ENCODE measurements around the gene ATP9A. TPM values are rescaled to one million over a fixed set of nuclear protein-coding genes. Genes with fewer than 3 reads are reported as not detected.

The ATP9A gene
- total RNA-seq, 1 experiment from 2014 or later: 12.1 TPM

DNA sequence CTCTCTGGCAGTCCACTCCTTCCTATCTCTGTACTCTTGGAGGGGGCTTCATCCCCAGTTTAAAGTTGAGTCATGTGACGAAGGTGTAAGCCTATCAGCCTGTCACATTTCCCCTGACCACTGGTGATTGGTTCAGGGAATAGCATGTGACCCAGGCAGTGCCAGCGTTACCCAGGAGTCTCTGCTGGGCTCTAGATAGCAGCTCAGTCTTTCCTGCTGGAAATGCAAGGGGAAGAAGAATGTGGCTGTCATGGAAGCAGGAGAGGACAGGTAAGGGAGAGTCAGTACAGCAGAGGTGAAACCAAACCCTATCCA lies 190.1 kb downstream of the ATP9A start:
- Histone ChIP-seq H3K4me1 (ENCODE audit: insufficient read depth, low read length) (no peaks in the 10 kb centered on the region), H4K8ac (replicated peaks; ENCODE audit: insufficient read length, low read depth, low read length) (no peak overlapping the region), H3K9me3 (ENCODE audit: control insufficient read depth, low read depth, low read length) (no peaks in the 10 kb centered on the region), H3K27me3 (ENCODE audit: insufficient read depth, low read length) (no peaks in the 10 kb centered on the region), H3T11ph (ENCODE audit: low read length) (no peak overlapping the region), H3K9ac (ENCODE audit: extremely low read depth, insufficient read length, low read length) (no peak overlapping the region), H2BK12ac (ENCODE audit: insufficient read length, low read depth, low read length) (no peak overlapping the region), H2AFZ (ENCODE audit: low read length) (no peak overlapping the region), H4K5ac (ENCODE audit: insufficient read length, low read depth, low read length) (no peak overlapping the region), H3K4ac (ENCODE audit: low read depth, low read length) (no peak overlapping the region), H3K4me2 (ENCODE audit: insufficient read depth, insufficient read length, low read length) (no peak overlapping the region), H4K91ac (ENCODE audit: insufficient read length, low read depth, low read length) (no peak overlapping the region), H4K20me1 (ENCODE audit: control insufficient read depth, insufficient read depth, insufficient read length) (no peaks in the 10 kb centered on the region), H2BK120ac (ENCODE audit: low read depth, low read length, poor library complexity, severe bottlenecking) (no peak overlapping the region), H3K14ac (ENCODE audit: insufficient read depth, low read length) (no peak overlapping the region), H3K79me1 (ENCODE audit: insufficient read depth, low read depth, low read length, poor library complexity, severe bottlenecking) (no peaks in the 10 kb centered on the region), H2AK5ac (ENCODE audit: insufficient read length, low read length) (no peak overlapping the region), H2BK15ac (ENCODE audit: low read depth, low read length) (no peak overlapping the region), H3K23me2 (ENCODE audit: insufficient read length, low read depth, low read length, poor library complexity, severe bottlenecking) (no peaks in the 10 kb centered on the region), H3K23ac (ENCODE audit: insufficient read length, low read depth, low read length) (no peak overlapping the region), H3K18ac (ENCODE audit: insufficient read length, low read depth, low read length) (no peak overlapping the region), H2BK20ac (ENCODE audit: low read depth, low read length, poor library complexity, severe bottlenecking) (no peak overlapping the region), H3K27ac (ENCODE audit: insufficient read length, low read depth, low read length) (no peak overlapping the region), H2BK5ac (ENCODE audit: insufficient read length, low read length) (no peak overlapping the region), H3K56ac (ENCODE audit: insufficient read length, low read depth, low read length) (no peak overlapping the region), H3K79me2 (ENCODE audit: insufficient read depth, low read length) (no peaks in the 10 kb centered on the region)
- Mint-ChIP-seq H3K27me3 (ENCODE audit: low read depth) (peaks cover 22% of the 10 kb centered on the region), H3K9me3 (peaks cover 0 to 3% of the 10 kb centered on the region in 2 experiments; a peak in 2 of 5 replicates), H3K4me1 (peaks cover 0 to 4% of the 10 kb centered on the region in 2 experiments; a peak in 2 of 4 replicates), H3K27ac (no peak overlapping the region), H3K36me3 (ENCODE audit: insufficient read depth in 1 of 3, low read depth in 3 of 3) (no peaks in the 10 kb centered on the region), H3K4me3 (no peak overlapping the region)
- WGBS (ENCODE audit: extremely low coverage, insufficient read length, low lambda C conversion rate): no CpG with 5 or more reads among the region's 2 CpGs
- no peak for TF ChIP-seq CTCF (conservative IDR thresholded peaks at IDR 0.05)
- no peak for DNase-seq

All from H9 (cell line).